GM13977 (cell line): Measurements from ENCODE around the gene GABPB1.
"Not testable (repeated sequence)": the region's sequence is repeated elsewhere in the genome, so short reads cannot be mapped to it uniquely, and the experiment has no call there.

Source experiments
- DNase-seq: peaks from one replicate; pipeline ENCODE4 v3.0.0; 2012; ENCODE audit warnings: low spot score
- CTCF ChIP-seq: IDR thresholded peaks from 2 replicates; pipeline ENCODE4 v1.5.1; 2012; ENCODE audit warnings: mild to moderate bottlenecking, control low read depth; ENCODE audit not compliant: insufficient read depth; ENCODE audit errors: extremely low read depth, missing control alignments
- in situ Hi-C: fragments of 300-500 bp; cut with MboI; formaldehyde crosslinking; loops from one replicate; pipeline ENCODE4 v1.12.0; 2022; ENCODE audit warnings: low sequenced_read_pairs, low pct_unique_long_range_greater_than_20kb, mixed read lengths, inconsistent platforms; ENCODE audit not compliant: unreplicated experiment

GABPB1 gene

DNA sequence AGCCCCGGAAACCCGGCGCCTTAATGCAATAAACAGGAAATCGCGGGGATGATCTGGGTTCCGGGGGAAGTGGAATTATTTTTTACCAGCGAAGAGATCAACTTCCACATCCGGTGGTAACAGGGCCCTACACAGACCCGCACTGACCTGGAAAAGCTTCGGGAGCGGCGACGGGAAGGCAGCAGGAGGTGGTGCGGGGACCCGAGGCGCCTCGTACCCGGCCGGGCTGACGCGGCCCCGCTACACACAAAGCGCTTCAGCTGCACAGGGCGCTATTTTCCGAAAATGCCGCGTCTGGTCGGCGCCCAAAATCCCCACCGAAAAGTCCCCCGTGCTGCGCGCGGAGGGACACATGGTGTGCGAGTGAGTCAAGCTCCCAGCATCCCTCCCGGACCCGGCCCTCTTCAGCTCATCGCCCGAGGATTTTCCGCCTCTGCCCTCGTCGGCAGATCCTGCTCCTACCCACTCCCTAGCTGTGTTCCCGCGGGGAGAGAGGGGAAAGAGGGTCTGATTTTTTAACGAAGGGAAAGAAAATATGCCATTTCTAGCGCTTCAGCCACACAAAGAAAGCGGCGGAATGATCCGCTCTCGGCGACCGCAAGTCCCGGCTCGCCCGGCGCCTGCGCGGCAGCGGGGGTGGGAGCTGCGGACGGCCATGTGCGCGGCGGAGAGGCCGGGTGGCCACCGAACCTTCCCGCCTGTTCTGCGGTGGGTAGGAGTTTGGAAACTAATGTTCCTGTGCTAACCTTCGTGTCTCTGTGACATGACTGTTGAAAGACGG is at the start of gene GABPB1:
TSS of gene GABPB1 (minus strand) at position 361 of the 781 bp plus-strand sequence. CDS start 45,400 bp downstream, outside the sequence.
- peak; percentile 86 for DNase-seq
- no peak for TF ChIP-seq CTCF
- in situ Hi-C loops = no loop called here

DNA sequence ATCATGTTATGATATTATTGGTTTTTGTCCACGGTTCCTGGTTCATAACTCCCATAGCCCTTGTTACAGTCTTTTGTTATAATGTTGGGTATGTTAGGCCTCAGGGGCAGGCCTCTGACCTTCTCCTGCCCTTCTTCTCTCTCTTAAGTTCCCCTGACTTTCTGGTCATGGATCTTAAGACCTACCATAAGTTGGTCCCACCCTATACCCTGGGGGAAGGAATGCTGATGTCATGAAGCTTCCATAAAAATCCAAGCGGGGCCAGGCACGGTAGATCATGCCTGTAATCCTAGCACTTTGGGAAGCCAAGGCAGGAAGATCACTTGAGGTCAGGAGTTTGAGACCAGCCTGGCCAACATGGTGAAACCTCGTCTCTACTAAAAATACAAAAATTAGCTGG is 36.6 kb upstream of the GABPB1 start:
- DNase-seq, in situ Hi-C loops: not testable (repeated sequence)

GRCh38 chr15:50390554-50391264 is 35.7 kb upstream of the GABPB1 start:
- in situ Hi-C loops = no loop called here
- no peak for TF ChIP-seq CTCF
- no peak for DNase-seq

DNA sequence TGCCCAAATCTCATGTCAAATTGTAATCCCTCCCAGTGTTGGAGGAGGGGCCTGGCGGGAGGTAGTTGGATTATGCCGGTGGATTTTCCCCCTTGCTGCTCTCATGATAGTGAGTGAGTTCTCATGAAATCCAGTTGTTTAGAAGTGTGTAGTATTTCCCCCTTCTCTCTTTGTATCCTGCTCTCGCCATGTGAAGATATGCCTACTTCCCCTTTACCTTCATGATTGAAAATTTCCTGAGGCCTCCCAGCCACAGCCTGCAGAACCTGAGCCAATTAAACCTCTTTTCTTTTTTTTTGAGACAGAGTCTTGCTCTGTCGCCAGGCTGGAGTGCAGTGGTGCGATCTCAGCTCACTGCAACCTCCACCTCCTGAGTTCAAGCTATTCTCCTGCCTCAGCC is 27.4 kb upstream of the GABPB1 start:
- DNase-seq, in situ Hi-C loops: not testable (repeated sequence)

DNA sequence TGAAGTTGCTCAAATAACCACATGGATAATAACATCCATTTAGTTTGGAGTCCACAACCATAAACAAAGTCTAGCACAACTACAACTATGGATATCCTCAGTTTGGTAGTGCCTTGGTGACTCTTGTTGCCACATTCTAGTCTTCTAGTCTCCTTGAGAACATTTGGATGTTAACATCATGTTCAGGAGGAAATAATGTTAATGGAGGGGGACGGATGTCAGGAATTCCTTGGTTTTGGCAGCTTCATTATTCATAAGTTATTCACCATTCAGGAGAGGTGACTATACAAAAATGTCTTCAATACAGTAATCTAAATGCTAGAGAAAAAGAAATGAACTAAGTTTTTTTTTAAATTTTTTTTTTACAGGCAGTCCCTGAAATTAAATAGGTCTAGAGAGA is 26.4 kb upstream of the GABPB1 start:
- in situ Hi-C loops = no loop called here
- TF ChIP-seq CTCF = no peak
- DNase-seq = no peak

- in situ Hi-C loops = no loop called here
- no peak for DNase-seq
- no peak for TF ChIP-seq CTCF
Measured at GRCh38 chr15:50380089-50380488, 25.1 kb upstream of the GABPB1 start.

DNA sequence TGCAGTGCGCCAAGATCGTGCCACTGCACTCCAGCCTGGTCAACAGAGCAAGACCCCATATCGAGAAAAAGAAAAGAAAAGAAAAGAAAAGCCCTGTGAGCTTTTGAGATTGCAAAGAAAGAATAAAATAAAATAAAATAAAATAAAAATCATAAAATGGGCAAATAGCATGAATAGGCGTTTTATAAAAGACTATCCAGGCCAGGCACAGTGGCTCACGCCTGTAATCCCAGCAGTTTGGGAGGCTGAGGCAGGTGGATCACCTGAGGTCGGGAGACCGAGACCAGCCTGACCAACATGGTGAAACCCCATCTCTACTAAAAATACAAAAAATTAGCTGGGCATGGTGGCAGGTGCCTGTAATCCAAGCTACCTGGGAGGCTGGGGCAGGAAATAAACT is 24.4 kb upstream of the GABPB1 start:
- DNase-seq, in situ Hi-C loops: not testable (repeated sequence)

DNA sequence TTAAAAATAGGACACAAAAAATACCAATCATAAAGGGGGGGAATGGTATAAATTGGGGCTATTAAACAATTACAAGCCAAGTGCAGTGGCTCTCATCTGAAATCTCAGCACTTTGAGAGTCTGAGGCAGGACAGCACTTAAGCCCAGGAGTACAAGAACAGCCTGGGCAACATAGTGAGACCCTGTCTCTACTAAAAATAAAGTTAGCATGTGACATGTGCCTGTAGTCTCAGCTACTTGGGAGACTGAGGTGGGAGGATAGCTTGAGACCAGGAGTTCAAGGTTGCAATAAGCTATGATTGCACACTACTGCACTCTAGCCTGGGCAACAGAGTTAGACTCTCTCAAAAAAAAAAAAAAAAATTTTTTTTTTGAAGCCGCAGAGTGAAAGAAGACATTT is 23.8 kb upstream of the GABPB1 start:
- no peak for TF ChIP-seq CTCF
- DNase-seq = no peak
- in situ Hi-C loops = no loop called here
